Measurements from ENCODE around the gene CDK14. TPM values are rescaled to one million over a fixed set of nuclear protein-coding genes. Genes with fewer than 3 reads are reported as not detected.

Gene CDK14
- polyA plus RNA-seq, 1 donor from 2014 or later, result 25.1 TPM

GRCh38 chr7:90749262-90749661 lies 153.1 kb downstream of the CDK14 start:
- Histone ChIP-seq H3K4me2 (ENCODE audit: low read length) (no peak overlapping the region), H3F3A (ENCODE audit: insufficient read depth, low read length, poor library complexity, severe bottlenecking) (no peaks in the 10 kb centered on the region), H4K20me1 (ENCODE audit: insufficient read depth) (no peaks in the 10 kb centered on the region), H3K79me2 (replicated peaks; ENCODE audit: insufficient read depth, low read length) (no peaks in the 10 kb centered on the region), H3K9me3 (ENCODE audit: low read length) (no peaks in the 10 kb centered on the region), H3K4me3 (ENCODE audit: low read length) (no peak overlapping the region), H3K36me3 (ENCODE audit: insufficient read depth, low read length) (no peaks in the 10 kb centered on the region), H3K9me2 (ENCODE audit: insufficient read depth, low read length) (no peaks in the 10 kb centered on the region), H3K27ac (ENCODE audit: low read length) (no peak overlapping the region), H2AFZ (ENCODE audit: low read depth, low read length) (no peak overlapping the region), H3K27me3 (ENCODE audit: insufficient read depth, low read depth, low read length) (no peaks in the 10 kb centered on the region), H3K9ac (ENCODE audit: low read length) (no peak overlapping the region)
- TF ChIP-seq RAD21 (conservative IDR thresholded peaks at IDR 0.05) (no peak), CTCF (IDR thresholded peaks at IDR 0.05; ENCODE audit: poor library complexity, severe bottlenecking) (no peak), EP300 (conservative IDR thresholded peaks at IDR 0.05; ENCODE audit: poor library complexity, severe bottlenecking) (no peak), POLR2AphosphoS5 (IDR thresholded peaks at IDR 0.05) (no peak), EZH2 (IDR thresholded peaks at IDR 0.05; ENCODE audit: borderline replicate concordance, insufficient read depth, low read length, poor library complexity, severe bottlenecking) (no peak)
- TF ChIP-seq, protein P1, sequence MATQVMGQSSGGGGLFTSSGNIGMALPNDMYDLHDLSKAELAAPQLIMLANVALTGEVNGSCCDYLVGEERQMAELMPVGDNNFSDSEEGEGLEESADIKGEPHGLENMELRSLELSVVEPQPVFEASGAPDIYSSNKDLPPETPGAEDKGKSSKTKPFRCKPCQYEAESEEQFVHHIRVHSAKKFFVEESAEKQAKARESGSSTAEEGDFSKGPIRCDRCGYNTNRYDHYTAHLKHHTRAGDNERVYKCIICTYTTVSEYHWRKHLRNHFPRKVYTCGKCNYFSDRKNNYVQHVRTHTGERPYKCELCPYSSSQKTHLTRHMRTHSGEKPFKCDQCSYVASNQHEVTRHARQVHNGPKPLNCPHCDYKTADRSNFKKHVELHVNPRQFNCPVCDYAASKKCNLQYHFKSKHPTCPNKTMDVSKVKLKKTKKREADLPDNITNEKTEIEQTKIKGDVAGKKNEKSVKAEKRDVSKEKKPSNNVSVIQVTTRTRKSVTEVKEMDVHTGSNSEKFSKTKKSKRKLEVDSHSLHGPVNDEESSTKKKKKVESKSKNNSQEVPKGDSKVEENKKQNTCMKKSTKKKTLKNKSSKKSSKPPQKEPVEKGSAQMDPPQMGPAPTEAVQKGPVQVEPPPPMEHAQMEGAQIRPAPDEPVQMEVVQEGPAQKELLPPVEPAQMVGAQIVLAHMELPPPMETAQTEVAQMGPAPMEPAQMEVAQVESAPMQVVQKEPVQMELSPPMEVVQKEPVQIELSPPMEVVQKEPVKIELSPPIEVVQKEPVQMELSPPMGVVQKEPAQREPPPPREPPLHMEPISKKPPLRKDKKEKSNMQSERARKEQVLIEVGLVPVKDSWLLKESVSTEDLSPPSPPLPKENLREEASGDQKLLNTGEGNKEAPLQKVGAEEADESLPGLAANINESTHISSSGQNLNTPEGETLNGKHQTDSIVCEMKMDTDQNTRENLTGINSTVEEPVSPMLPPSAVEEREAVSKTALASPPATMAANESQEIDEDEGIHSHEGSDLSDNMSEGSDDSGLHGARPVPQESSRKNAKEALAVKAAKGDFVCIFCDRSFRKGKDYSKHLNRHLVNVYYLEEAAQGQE (IDR thresholded peaks at IDR 0.05; ENCODE audit: borderline replicate concordance), result no peak

GRCh38 chr7:90749774-90750173 lies 153.7 kb downstream of the CDK14 start:
- Histone ChIP-seq H3K9ac (ENCODE audit: low read length) (no peak overlapping the region), H4K20me1 (ENCODE audit: insufficient read depth) (no peaks in the 10 kb centered on the region), H3K9me2 (ENCODE audit: insufficient read depth, low read length) (no peaks in the 10 kb centered on the region), H3K27me3 (ENCODE audit: insufficient read depth, low read depth, low read length) (no peaks in the 10 kb centered on the region), H3F3A (ENCODE audit: insufficient read depth, low read length, poor library complexity, severe bottlenecking) (no peaks in the 10 kb centered on the region), H3K36me3 (ENCODE audit: insufficient read depth, low read length) (no peaks in the 10 kb centered on the region), H3K9me3 (ENCODE audit: low read length) (no peaks in the 10 kb centered on the region), H3K79me2 (replicated peaks; ENCODE audit: insufficient read depth, low read length) (no peaks in the 10 kb centered on the region), H3K4me2 (ENCODE audit: low read length) (no peak overlapping the region), H3K4me3 (ENCODE audit: low read length) (no peak overlapping the region), H2AFZ (ENCODE audit: low read depth, low read length) (no peak overlapping the region), H3K27ac (ENCODE audit: low read length) (no peak overlapping the region)
- peak; percentile 34 for TF ChIP-seq CTCF (IDR thresholded peaks at IDR 0.05; ENCODE audit: poor library complexity, severe bottlenecking)
- TF ChIP-seq SMC3 (conservative IDR thresholded peaks at IDR 0.05; ENCODE audit: poor library complexity), result no peak
